Mesothelial cell of epicardium (in vitro differentiated cells): Measurements from ENCODE around the gene CLDN15. TPM values are rescaled to one million over a fixed set of nuclear protein-coding genes. Genes with fewer than 3 reads are reported as not detected.

Experiments used
- DNase-seq, 2 experiments: peaks; one replicate each; pipeline ENCODE4 v3.0.0; 2021; ENCODE audit warnings: low spot score in 2 of 2; ENCODE audit not compliant: unreplicated experiment in 2 of 2
- H3K27ac Mint-ChIP-seq: 2 replicates; pipeline ENCODE4 v1.8.0; 2021; ENCODE audit warnings: mixed read lengths
- H3K27me3 Mint-ChIP-seq: 2 replicates; pipeline ENCODE4 v1.8.0; 2021; ENCODE audit warnings: low read depth, mixed read lengths
- H3K36me3 Mint-ChIP-seq: 2 replicates; pipeline ENCODE4 v1.8.0; 2021; ENCODE audit warnings: mixed read lengths
- H3K4me1 Mint-ChIP-seq: 2 replicates; pipeline ENCODE4 v1.8.0; 2021; ENCODE audit warnings: mixed read lengths
- H3K4me3 Mint-ChIP-seq: 2 replicates; pipeline ENCODE4 v1.8.0; 2021; ENCODE audit warnings: mild to moderate bottlenecking, moderate library complexity, mixed read lengths
- H3K9me3 Mint-ChIP-seq: 2 replicates; pipeline ENCODE4 v1.8.0; 2021; ENCODE audit warnings: mixed read lengths
- total RNA-seq: library from RNA; stranded (reverse); gene quantifications from 3 replicates; pipeline ENCODE4 v1.2.1, GENCODE V29; 2021
- TF ChIP-seq, protein P1 (sequence below): fragments of 200-600 bp; sonication (generic); IDR thresholded peaks from one replicate; pipeline ENCODE4 v1.5.0; 2021; ENCODE audit warnings: antibody characterized with exemption; ENCODE audit not compliant: unreplicated experiment

CLDN15 gene
- total RNA-seq, 1 donor from 2014 or later = 19.5 TPM

DNA sequence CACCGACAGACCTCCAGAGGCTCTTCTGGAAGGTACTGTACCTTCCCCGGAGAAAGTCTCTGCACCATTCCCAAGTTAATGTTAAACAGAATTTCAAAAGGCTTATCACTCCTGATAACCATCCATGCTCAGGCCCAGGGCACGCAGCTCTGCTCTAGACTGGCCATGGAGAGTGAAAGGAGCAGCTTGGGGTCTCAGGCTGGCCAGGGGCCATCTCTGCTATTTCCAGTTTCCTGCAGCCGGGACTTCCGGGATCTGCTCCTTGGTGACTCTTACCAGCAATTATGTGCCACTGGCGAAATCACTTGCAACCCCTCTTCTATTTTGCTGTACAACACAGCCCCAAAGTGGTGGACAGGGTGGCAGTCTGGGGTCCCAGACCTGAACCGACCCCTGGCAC is 6.0 kb downstream of the CLDN15 start:
- no peak for DNase-seq
- peak overlapping the region; percentile 64 for H3K4me3 Mint-ChIP-seq
- no peaks in the 10 kb centered on the region for H3K9me3 Mint-ChIP-seq
- peaks cover 13% of the 10 kb centered on the region for H3K4me1 Mint-ChIP-seq
- no peaks in the 10 kb centered on the region for H3K27me3 Mint-ChIP-seq
- TF ChIP-seq, protein P1, sequence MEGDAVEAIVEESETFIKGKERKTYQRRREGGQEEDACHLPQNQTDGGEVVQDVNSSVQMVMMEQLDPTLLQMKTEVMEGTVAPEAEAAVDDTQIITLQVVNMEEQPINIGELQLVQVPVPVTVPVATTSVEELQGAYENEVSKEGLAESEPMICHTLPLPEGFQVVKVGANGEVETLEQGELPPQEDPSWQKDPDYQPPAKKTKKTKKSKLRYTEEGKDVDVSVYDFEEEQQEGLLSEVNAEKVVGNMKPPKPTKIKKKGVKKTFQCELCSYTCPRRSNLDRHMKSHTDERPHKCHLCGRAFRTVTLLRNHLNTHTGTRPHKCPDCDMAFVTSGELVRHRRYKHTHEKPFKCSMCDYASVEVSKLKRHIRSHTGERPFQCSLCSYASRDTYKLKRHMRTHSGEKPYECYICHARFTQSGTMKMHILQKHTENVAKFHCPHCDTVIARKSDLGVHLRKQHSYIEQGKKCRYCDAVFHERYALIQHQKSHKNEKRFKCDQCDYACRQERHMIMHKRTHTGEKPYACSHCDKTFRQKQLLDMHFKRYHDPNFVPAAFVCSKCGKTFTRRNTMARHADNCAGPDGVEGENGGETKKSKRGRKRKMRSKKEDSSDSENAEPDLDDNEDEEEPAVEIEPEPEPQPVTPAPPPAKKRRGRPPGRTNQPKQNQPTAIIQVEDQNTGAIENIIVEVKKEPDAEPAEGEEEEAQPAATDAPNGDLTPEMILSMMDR = no peak
- peaks cover 15% of the 10 kb centered on the region for H3K36me3 Mint-ChIP-seq
- peak overlapping the region; percentile 43 for H3K27ac Mint-ChIP-seq

DNA sequence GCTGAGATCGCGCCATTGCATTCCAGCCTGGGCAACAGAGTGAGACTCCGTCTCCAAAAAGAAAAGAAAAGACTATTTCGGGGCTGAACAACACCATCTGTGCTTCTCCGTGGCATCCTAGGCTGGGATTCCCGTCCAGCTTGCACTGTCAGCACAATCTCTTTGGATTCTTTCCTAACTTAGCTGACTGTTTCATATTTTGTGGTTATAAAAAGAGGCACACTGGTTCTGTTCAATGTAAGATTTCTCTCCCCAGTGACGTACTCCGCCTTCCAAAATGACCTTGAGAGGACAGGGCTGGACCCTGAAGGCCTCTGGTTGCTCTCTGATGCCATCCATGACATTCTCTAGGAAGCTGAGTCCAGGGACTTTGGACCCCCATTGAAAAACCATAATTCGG is 10.9 kb downstream of the CLDN15 start:
- no peak overlapping the region for H3K4me3 Mint-ChIP-seq
- DNase-seq = no peak
- no peaks in the 10 kb centered on the region for H3K9me3 Mint-ChIP-seq
- TF ChIP-seq, protein P1 = no peak
- no peaks in the 10 kb centered on the region for H3K27me3 Mint-ChIP-seq
- no peak overlapping the region for H3K27ac Mint-ChIP-seq
- H3K4me1 Mint-ChIP-seq = peaks cover 4% of the 10 kb centered on the region
- peaks cover 37% of the 10 kb centered on the region for H3K36me3 Mint-ChIP-seq

- Mint-ChIP-seq H3K27me3 (no peaks in the 10 kb centered on the region), H3K27ac (no peak overlapping the region), H3K4me1 (no peaks in the 10 kb centered on the region), H3K4me3 (no peak overlapping the region), H3K36me3 (peaks cover 41% of the 10 kb centered on the region), H3K9me3 (no peaks in the 10 kb centered on the region)
- TF ChIP-seq, protein P1 = no peak
- DNase-seq = no peak
Observed at GRCh38 chr7:101225650-101226049, 12.0 kb downstream of the CLDN15 start.

- H3K4me3 Mint-ChIP-seq = no peak overlapping the region
- no peak overlapping the region for H3K27ac Mint-ChIP-seq
- H3K9me3 Mint-ChIP-seq = no peaks in the 10 kb centered on the region
- no peak for DNase-seq
- H3K27me3 Mint-ChIP-seq = no peaks in the 10 kb centered on the region
- TF ChIP-seq, protein P1 = no peak
- H3K36me3 Mint-ChIP-seq = peaks cover 37% of the 10 kb centered on the region
- peaks cover 12% of the 10 kb centered on the region for H3K4me1 Mint-ChIP-seq
Observed at GRCh38 chr7:101223528-101223927, 14.1 kb downstream of the CLDN15 start.

GRCh38 chr7:101222275-101222830 is 15.2 kb downstream of the CLDN15 start:
- no peaks in the 10 kb centered on the region for H3K9me3 Mint-ChIP-seq
- H3K4me1 Mint-ChIP-seq = peaks cover 13% of the 10 kb centered on the region
- H3K27ac Mint-ChIP-seq = no peak overlapping the region
- peaks cover 32% of the 10 kb centered on the region for H3K36me3 Mint-ChIP-seq
- no peak overlapping the region for H3K4me3 Mint-ChIP-seq
- TF ChIP-seq, protein P1 = no peak
- H3K27me3 Mint-ChIP-seq = no peaks in the 10 kb centered on the region
- DNase-seq = no peak

DNA sequence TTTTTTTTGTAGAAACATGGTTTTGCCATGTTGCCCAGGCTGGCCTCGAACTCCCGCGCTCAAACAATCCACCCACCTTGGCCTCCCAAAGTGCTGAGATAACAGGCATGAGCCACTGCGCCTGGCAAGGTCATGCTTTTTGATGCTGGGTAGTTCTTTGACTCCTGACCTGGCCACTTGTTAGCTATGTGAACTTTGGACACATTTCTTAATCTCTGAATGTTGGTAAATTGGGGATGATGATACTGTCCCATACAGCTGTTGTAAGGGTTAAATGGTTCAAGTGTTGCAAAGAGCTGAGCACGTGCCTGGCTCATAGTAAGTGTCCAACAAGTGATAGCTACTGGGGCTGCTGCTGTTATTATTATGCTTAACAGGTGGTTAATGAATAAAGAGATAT is 17.3 kb downstream of the CLDN15 start:
- H3K27me3 Mint-ChIP-seq = no peaks in the 10 kb centered on the region
- H3K36me3 Mint-ChIP-seq = peaks cover 27% of the 10 kb centered on the region
- H3K9me3 Mint-ChIP-seq = no peaks in the 10 kb centered on the region
- TF ChIP-seq, protein P1 = no peak
- no peak overlapping the region for H3K27ac Mint-ChIP-seq
- no peak for DNase-seq
- no peak overlapping the region for H3K4me3 Mint-ChIP-seq
- peaks cover 22% of the 10 kb centered on the region for H3K4me1 Mint-ChIP-seq
